ENCODE results near the gene KANK4.

KANK4 gene

GRCh38 chr1:62280960-62281465 is 38.2 kb downstream of the KANK4 start:
- H3K4me3 ChIP-seq (ENCODE audit: low read depth, low read length) = no peak overlapping the region
- DNase-seq (ENCODE audit: low read depth) = no peak

- no peak overlapping the region for H3K4me3 ChIP-seq (ENCODE audit: low read depth, low read length)
- DNase-seq (ENCODE audit: low read depth) = no peak
These were observed 39.1 kb downstream of the KANK4 start for GRCh38 chr1:62280150-62280549.

GRCh38 chr1:62276791-62277190 is 42.4 kb downstream of the KANK4 start:
- DNase-seq (ENCODE audit: low read depth) = no peak
- no peak overlapping the region for H3K4me3 ChIP-seq (ENCODE audit: low read depth, low read length)

GRCh38 chr1:62274496-62275485 is 44.4 kb downstream of the KANK4 start:
- H3K4me3 ChIP-seq (ENCODE audit: low read depth, low read length) = no peak overlapping the region
- DNase-seq (ENCODE audit: low read depth) = no peak

GRCh38 chr1:62273953-62274352 is 45.3 kb downstream of the KANK4 start:
- no peak overlapping the region for H3K4me3 ChIP-seq (ENCODE audit: low read depth, low read length)

GRCh38 chr1:62271948-62272728 is 47.1 kb downstream of the KANK4 start:
- H3K4me3 ChIP-seq (ENCODE audit: low read depth, low read length) = no peak overlapping the region
- no peak for DNase-seq (ENCODE audit: low read depth)

More at GRCh38 chr1:62273953-62274352, 45.3 kb downstream of the KANK4 start:
- no peak for DNase-seq (ENCODE audit: low read depth)

GRCh38 chr1:62271134-62271533 is 48.1 kb downstream of the KANK4 start:
- DNase-seq (ENCODE audit: low read depth) = no peak
- no peak overlapping the region for H3K4me3 ChIP-seq (ENCODE audit: low read depth, low read length)

GRCh38 chr1:62269851-62270495 is 49.3 kb downstream of the KANK4 start:
- no peak overlapping the region for H3K4me3 ChIP-seq (ENCODE audit: low read depth, low read length)
- no peak for DNase-seq (ENCODE audit: low read depth)

GRCh38 chr1:62269439-62269838 is 49.8 kb downstream of the KANK4 start:
- no peak overlapping the region for H3K4me3 ChIP-seq (ENCODE audit: low read depth, low read length)
- DNase-seq (ENCODE audit: low read depth) = no peak

GRCh38 chr1:62268315-62268714 is 50.9 kb downstream of the KANK4 start:
- DNase-seq (ENCODE audit: low read depth) = no peak
- no peak overlapping the region for H3K4me3 ChIP-seq (ENCODE audit: low read depth, low read length)

GRCh38 chr1:62265956-62266935 is 53.0 kb downstream of the KANK4 start:
- H3K4me3 ChIP-seq (ENCODE audit: low read depth, low read length) = no peak overlapping the region
- DNase-seq (ENCODE audit: low read depth) = no peak

- H3K4me3 ChIP-seq (ENCODE audit: low read depth, low read length) = no peak overlapping the region
- DNase-seq (ENCODE audit: low read depth) = no peak
These were observed 55.4 kb downstream of the KANK4 start for GRCh38 chr1:62263814-62264353.

- H3K4me3 ChIP-seq (ENCODE audit: low read depth, low read length) = no peak overlapping the region
- DNase-seq (ENCODE audit: low read depth) = no peak
These were observed 56.0 kb downstream of the KANK4 start for GRCh38 chr1:62263006-62263813.

- no peak overlapping the region for H3K4me3 ChIP-seq (ENCODE audit: low read depth, low read length)
- no peak for DNase-seq (ENCODE audit: low read depth)
These were observed 58.5 kb downstream of the KANK4 start for GRCh38 chr1:62260688-62261087.

- no peak for DNase-seq (ENCODE audit: low read depth)
- H3K4me3 ChIP-seq (ENCODE audit: low read depth, low read length) = no peak overlapping the region
These were observed 59.7 kb downstream of the KANK4 start for GRCh38 chr1:62259551-62259950.

GRCh38 chr1:62250126-62250726 is 69.0 kb downstream of the KANK4 start:
- H3K4me3 ChIP-seq (ENCODE audit: low read depth, low read length) = no peak overlapping the region
- DNase-seq (ENCODE audit: low read depth) = no peak
